Measurements from ENCODE around the gene UAP1.
"Not testable (repeated sequence)": the region's sequence is repeated elsewhere in the genome, so short reads cannot be mapped to it uniquely, and the experiment has no call there.

UAP1 gene

DNA sequence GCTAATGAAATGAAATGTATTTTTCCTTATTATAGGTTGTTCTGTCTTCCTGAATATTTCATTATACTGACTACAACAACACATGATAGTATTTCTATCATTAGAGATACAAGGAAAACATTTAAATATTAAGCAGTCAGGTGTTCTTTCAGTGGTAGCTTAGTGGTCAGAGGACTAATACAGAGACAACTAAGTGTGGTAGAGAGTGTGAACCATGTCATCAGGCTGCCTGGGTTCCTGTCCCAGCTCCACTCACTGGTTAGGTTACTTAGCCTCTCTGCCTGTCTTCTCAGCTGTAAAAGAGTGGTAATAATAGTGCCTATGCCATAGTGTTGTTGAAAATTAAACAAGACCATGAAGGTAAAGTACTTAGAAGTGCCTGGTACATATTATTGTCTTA is 3.9 kb downstream of the UAP1 start:
- no peak for DNase-seq (ENCODE audit: low spot score)

DNA sequence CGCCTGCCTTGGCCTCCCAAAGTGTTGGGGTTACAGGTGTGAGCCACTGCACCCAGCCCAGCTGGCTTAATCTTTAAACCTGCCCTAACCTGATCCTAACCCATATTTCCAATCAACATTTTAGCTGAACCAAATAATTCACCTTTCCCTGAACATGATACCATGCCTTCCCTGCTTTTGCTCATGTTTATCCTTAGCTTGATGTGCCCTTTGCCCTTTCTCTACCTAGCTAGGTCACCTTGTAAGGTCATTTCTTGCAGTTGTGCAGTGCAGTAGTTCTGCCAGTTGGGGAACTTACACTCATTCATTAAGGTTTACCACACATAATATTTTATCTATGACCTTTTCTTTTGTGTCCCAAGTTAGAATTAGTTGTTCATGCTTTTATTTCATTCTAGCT is 5.3 kb downstream of the UAP1 start:
- DNase-seq (ENCODE audit: low spot score): no peak

DNA sequence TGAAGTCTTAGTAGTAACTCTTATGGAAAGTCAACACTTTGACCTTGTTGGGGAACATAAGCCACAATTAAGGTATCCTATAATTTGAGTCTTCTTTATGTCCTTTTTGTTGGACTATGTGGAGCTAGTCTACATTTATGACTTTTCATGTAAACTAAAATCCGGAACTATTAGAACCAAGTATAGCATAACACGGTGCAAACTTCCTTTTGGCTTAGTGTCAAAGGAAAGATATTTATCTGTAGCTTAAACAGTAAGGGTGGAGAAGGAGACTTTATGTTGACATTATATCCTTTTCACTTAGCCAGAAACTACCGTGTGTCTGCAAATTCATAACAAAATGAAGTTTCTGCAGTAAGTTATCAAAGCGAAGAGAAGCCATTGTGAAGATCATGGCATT is 7.3 kb downstream of the UAP1 start:
- no peak for DNase-seq (ENCODE audit: low spot score)

DNA sequence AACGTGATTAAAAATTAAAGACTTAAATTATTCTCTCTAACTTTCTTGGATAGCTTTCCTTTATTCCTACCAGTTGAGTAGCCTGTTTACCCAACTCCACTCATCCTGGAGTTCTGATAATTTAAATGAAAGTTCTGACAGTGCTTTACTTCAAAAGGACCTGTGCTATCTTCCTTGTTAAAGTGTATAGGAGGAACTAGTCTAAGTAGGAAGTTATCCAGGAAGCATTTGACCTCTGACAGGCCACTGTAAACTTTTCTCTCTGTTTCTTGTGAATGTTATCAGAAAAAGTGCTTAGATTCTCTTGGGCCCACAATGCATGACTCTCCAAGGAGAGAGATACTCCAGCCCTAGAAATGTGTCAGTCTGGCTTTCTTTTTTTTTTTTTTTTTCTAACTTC is 9.2 kb downstream of the UAP1 start:
- DNase-seq (ENCODE audit: low spot score): no peak

DNA sequence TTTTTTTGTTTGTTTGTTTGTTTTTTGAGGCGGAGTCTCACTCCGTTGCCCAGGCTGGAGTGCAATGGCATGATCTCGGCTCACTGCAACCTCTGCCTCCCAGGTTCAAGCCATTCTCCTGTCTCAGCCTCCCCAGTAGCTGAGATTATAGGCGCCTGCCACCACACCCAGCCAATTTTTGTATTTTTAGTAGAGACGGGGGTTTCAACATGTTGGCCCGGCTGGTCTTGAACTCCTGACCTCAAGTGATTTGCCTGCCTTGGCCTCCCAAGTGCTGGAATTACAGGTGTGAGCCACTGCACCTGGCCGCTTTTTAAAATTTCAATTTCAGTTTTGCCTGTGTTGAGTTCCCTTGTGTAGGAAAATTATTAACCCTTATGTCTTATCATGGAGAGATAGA is 9.6 kb downstream of the UAP1 start:
- not testable (repeated sequence) for DNase-seq (ENCODE audit: low spot score)

DNA sequence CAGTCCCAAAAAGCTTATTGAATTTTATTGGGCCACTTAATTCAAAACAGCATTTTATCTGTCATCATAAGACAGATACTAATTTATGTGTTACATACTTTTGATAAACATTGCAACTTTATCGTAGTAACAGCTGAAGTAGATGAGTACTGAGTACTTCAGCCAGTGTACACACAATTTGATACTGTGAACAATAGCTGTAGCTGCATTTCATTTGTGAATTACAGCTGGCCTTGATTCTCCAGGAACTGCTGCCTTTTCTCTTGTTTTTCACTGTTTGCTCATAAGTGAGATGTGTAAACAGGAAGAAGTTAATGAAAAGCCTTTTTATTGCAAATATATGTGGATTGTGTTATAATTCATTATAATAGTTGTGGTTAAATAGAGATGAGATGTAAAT is 10.2 kb downstream of the UAP1 start:
- no peak for DNase-seq (ENCODE audit: low spot score)

DNA sequence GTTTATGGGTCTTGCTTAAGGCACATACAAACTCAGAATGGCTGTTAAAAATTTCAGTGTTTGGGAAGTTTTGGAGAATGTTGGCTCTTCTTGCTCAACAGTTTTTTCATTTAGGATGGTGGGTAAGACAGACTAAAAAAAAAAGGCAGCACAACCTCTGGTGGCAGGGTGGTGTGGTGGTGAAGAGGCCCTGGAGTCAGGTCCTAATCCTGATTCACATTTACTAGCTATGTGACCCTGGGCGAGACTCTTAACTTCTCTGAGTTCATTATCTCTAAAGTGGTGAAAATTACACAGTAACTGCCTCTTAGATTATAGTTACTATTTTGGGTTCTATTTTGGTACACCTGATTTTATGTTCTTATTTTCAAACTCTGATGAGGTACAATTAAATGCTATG is 11.6 kb downstream of the UAP1 start:
- no peak for DNase-seq (ENCODE audit: low spot score)

DNA sequence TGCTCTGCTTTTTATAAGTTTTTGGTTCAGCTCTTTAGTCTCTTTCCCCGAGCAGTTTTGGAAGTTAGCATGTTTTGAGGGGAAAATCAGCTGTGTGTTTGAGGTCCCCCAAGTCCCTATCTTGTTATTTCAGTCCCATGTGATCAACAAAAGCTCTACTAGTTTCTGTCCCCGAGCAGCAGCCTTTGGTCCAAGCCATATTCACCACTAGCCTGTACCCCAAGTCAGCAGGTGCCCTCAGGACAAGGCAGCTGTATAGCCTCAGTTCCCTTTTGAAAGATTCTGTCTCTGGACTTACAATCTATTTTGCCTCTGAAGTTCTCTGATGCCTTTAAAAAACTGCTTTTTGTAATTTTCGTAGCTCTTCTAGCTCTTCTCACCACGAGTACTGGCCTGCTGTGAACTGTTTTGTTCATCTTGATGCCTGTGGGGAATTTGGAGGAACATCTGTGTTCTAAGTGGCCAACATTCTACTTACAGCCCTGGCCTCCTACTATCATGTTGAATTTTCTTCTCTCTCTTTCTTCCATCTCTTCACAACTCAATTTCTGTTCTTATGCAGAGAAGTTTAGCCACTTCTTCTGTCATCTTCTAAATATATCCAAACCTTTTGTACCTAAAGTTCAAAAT is 16.7 kb downstream of the UAP1 start:
- DNase-seq (ENCODE audit: low spot score): no peak

DNA sequence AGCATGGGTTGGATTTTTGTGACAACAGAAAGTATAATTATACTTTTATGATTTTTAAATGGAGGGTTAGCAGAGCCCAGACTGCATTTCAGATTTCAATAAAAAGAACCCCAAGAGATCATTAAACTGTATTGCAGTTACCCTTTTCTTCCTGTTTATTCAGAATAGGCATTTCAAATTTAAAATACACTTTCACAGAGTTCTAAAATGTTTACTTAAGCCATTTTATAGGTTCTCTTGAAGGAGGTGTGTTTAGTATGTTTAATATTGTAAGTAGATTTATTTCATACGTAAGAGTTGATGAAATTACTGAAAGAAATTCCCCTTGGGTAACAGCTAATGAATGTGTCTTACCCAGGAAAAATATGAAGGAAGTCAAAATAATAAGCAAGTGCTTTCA is 17.4 kb downstream of the UAP1 start:
- DNase-seq (ENCODE audit: low spot score): no peak

DNA sequence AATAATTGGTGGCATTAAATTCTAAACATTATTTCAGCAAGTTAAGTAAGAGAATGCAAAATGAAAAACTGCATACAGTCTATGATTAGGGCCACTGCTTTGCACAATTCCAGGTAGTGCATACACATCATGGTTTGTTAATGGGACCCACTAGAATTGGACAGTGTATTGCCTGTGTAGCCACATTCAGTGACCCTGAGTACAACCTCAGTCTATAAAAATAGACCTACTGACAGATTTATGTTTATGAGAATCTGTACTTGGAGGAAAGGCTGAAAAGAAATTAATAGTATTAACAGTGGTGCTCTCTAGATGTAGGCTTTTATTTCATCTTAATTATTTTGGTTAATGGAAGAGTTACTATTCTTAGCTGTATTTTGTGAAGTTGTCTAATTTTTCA is 18.8 kb downstream of the UAP1 start:
- DNase-seq (ENCODE audit: low spot score): no peak

DNA sequence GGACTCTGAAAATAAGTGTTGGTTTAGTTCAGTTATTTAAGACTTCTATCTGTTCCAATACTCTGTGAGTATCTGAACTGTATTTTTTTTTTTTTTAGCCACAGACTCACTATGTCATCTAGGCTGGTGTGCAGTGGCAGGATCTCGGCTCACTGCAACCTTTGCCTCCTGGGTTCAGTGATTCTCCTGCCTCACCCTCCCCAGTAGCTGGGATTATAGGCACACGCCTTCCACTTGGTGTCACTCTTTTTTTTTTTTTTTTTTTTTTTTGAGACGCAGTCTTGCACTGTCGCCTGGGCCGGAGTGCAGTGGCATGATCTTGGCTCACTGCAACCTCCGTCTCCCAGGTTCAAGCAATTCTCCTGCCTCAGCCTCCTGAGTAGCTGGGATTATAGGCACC is 21.4 kb downstream of the UAP1 start:
- not testable (repeated sequence) for DNase-seq (ENCODE audit: low spot score)

DNA sequence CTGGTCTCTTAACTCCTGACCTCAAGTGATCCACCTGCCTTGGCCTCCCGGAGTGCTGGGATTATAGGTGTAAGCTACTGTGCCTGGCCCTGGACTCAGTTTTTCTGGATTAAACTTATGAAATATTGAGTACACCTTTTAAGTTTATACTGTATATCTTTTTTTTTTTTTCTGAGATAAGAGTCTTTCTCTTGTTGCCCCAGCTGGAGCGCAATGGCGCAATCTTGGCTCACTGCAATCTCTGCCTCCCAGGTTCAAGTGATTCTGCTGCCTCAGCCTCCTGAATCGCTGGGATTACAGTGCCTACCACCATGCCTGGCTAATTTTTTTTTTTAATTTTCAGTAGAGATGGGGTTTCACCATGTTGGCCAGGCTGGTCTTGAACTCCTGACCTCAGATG is 23.6 kb downstream of the UAP1 start:
- DNase-seq (ENCODE audit: low spot score): not testable (repeated sequence)

DNA sequence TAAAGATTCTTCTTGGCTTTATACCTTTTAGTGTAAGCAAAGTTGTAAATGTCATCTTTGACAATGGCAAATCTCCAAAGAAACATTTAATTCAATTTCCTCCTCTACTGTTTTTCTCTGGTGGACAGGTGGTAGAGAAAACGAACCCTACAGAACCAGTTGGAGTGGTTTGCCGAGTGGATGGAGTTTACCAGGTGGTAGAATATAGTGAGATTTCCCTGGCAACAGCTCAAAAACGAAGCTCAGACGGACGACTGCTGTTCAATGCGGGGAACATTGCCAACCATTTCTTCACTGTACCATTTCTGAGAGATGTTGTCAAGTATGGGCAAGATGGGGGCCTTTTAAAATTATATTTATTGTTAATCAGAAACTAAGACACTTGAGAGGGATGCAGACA is 25.8 kb downstream of the UAP1 start:
- DNase-seq (ENCODE audit: low spot score): no peak

DNA sequence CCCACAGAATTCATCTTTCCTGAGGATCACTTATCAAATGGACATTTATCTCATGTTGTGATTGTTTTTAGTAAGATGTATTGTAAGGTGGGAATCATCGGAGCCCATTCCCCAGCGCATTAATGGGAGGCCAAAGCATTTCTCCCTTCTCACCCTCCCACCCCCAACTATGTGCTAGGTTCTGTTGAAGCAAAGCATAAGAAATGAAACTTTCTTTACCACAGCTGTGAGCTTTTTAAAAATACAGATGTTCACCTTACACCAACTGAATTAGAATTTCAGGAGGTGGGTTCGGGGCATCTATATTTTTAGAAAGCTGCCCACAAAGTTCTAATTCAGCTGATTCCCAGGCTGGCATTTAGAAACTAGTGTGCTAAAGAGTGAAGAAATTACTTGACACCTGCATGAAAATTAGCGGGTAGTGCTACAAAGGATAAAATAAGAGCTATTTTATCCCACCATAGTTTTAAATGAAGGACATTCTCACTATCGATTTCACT is 26.3 kb downstream of the UAP1 start:
- DNase-seq (ENCODE audit: low spot score): no peak

DNA sequence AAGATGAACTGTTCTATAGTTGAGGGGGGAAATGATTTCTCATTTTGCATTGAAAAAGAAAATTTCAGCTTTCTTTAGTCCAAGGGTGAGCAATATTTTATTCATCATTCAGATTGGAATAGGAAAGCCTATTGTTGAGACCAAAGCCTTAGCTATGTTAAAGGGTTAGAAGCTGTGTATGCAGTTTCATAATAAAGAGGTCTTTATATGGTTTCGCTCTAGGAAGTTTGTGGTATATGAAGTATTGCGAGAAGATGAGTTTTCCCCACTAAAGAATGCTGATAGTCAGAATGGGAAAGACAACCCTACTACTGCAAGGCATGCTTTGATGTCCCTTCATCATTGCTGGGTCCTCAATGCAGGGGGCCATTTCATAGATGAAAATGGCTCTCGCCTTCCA is 28.6 kb downstream of the UAP1 start:
- DNase-seq (ENCODE audit: low spot score): peak; percentile 22

DNA sequence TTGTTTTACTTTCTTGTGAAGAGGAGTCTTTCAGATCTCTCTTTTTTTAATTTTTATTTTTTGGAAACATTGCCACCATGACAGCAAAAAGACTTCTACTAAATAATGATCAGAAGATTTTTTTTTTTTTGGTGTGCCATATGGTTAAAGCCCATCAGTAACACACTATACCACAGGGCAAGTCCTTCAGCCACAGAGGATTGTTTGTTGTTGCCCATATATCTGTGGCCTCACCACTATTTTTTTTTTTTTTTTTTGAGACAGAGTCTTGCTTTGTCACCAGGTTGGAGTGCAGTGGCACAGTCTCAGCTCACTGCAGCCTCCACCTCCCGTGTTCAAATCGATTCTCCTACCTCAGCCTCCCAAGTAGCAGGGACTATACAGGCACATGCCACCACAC is 29.2 kb downstream of the UAP1 start:
- no peak for DNase-seq (ENCODE audit: low spot score)

DNA sequence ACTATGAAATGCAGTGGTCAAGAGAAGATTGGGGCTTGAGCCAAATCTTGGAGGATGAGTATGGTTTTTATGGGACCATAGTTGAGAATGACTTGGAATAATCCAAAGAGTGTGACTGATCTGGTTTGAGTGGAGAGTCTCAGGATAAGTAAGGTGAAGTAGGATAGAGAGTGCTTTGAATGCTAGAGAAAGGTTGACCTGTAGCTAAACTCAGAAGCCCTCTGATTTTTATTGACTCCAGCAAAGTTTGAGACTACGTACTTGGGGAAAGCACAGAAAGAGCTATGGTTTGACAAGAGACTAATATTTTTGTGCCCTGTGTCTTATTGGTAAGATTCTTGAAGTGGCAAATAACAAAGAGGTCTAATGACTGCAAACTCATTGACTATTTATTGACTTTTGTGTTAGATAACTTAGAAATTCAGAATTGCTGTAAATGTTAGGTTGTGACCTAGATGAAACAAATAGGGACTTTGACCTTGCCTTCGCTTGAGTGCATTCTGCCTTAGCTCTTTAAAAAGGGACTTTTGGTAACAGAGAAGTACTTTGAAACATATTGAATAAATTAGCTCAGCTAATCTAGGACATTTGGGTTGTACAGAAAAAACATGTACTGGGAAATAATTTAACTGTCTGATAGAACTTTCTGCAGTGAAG is 35.1 kb downstream of the UAP1 start:
- no peak for DNase-seq (ENCODE audit: low spot score)

DNA sequence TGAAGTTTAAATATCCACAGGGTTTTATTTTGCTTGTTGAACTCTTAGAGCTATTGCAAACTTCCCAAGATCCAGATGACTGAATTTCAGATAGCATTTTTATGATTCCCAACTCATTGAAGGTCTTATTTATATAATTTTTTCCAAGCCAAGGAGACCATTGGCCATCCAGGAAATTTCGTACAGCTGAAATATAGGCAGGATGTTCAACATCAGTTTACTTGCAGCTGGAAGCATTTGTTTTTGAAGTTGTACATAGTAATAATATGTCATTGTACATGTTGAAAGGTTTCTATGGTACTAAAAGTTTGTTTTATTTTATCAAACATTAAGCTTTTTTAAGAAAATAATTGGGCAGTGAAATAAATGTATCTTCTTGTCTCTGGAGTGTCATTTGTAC is 37.9 kb downstream of the UAP1 start:
- no peak for DNase-seq (ENCODE audit: low spot score)

DNA sequence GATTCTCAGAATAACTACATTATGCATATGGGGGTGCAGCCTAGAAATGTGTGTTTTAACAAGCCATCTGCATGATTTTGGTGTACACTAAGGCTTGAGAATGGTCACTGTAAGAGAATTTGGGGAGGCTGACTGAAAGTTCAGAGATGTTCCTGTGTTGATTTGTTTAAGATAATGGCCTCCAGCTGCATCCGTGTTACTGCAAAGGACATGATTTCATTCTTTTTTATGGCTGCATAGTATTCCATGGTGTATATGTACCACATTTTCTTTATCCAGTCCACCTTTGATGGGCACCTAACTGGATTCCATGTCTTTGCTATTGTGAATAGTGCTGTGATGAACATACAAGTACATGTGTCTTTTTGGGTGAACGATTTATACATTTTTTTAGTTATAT is 41.6 kb downstream of the UAP1 start:
- DNase-seq (ENCODE audit: low spot score): not testable (repeated sequence)

DNA sequence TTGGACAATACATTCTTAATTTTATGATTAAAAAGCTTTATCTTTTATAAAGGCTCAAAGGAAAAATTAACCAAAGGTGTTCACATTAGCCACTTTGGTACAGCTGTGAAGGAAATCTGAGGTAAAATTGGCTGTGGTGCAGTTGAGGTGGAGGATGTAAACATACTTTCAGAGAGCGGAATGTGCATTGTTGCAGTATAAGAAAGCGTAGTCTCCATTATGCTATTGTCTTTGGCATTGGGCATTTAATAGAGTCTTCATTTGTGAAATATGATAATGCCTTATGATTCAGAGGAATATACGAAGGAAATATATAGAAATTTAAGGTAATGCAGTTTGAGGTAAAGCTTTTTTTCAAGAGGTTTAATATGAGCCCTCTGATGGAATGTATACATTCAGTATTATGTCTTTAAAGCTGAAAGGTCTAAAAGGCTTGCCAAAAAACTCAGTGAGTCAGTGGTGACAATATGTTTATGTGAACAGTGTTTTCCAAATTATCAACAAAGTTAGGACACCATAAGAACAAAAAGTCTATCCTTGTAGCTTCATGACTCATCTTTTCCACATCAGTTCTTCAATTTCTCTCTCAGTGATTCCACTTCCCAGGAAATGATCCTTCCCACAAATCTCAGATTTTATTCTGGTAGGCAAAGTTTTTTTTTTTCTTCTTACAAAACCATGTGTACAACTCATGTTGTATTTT is 43.9 kb downstream of the UAP1 start:
- DNase-seq (ENCODE audit: low spot score): no peak

DNA sequence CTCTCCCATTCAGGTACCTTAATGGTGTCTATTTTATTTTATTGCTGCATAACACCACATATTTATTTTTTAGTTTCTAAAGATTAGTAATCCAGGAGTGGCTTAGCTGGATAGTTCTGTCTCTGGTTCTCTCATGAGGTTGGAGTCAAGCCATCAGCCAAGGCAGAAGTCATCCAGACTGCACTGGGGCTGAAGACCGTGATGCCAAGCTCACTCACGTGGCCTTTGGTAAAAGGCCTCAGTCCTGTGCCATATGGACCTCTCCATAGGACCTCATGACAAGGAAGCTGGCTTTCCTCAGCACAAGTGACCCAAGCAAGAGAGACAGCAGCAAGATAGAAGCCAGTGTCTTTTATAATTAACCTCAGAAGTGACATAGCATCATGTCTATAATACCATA is 47.8 kb downstream of the UAP1 start:
- no peak for DNase-seq (ENCODE audit: low spot score)

DNA sequence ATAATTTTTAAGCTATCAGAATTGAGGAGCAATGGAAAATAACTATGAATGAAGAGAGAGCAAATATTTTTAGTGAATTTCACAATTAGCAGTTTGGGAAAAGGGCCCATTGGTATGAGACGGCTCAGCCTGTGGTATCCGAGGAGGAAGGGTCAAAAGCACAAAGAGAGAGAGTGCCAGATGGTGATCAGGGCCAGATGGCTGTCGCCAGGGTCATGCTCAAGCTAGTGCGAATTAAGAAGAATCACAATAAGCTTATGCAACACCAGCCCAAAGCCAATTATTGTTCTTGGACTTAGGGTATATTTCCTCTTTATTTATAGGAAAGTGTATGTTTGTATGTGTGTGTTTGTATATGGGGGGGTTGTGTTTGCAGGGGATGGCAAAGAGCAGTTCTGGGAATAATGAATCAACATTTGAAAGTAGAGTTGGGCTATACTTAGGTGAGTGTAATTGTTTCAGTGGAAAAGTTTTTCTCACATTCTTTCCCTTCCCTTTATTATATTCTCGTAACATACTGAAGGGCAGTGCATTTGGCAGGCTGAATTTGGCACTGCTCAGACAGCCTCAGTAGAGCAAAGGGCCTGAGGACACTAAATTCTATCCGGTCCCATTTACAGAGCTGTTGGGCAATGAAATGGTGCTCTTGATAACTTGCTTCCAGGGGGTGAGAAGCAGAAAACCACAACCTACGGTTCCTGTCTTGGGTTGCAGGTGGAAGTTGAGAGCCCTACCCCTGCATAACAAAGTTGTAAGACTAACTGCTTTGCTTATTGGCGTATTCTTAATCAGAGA is 51.3 kb downstream of the UAP1 start:
- no peak for DNase-seq (ENCODE audit: low spot score)

DNA sequence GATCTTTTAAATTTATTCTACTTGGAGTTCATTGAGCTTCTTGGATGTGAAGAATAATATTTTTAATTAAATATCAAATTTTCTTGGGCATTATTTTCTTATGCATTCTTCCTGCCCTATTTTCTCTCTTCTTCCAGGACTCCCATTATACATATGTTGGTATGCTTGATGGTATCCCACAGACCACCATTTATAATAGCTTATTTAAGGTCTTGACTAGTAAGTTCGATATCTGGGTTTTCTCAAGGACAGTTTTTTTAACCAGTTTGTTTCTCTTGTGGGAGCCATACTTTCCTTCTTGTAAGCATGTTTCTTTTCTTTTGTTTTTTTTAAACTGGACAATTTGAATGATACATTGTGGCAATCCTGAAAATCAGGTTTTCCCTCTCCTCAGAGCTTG is 55.3 kb downstream of the UAP1 start:
- DNase-seq (ENCODE audit: low spot score): no peak

Data from pons (tissue), 1 donor.